Caco-2 (cell line): ENCODE results near the gene COA1. TPM values are rescaled to one million over a fixed set of nuclear protein-coding genes. Genes with fewer than 3 reads are reported as not detected.
A peak's percentile ranks its signal among the peaks of the same experiment; 100 is the strongest.

Source experiments
- BruUV-seq: library from RNA; stranded (reverse); fragments of 400-500 nt; replicated peaks from 2 replicates; lab custom pipeline; 2021; lab: Mats Ljungman, UMichigan
- CTCF ChIA-PET: fragments of 300-600 bp; sonication (Branson Sonifier 250); formaldehyde crosslinking; loops from one replicate; lab custom pipeline; 2022; ENCODE audit warnings: antibody characterized with exemption; lab: Charles Lee
- POLR2A ChIA-PET: fragments of 300-600 bp; sonication (Branson Sonifier 250); formaldehyde crosslinking; loops from one replicate; lab custom pipeline; 2022; ENCODE audit warnings: antibody characterized with exemption; lab: Charles Lee
- DNase-seq, 2 experiments: peaks; one replicate each; pipeline versions ENCODE4 v3.0.0 to v3.0.0-alpha.2; 2020 to 2022
- H3K27me3 ChIP-seq: replicated peaks from 2 replicates; pipeline ENCODE4 v1.6.0; 2011; ENCODE audit warnings: low read length; ENCODE audit not compliant: control insufficient read depth, insufficient read depth
- H3K36me3 ChIP-seq: 2 replicates; pipeline ENCODE4 v1.5.1; 2011; ENCODE audit warnings: low read length; ENCODE audit not compliant: control insufficient read depth, insufficient read depth
- H3K4me1 ChIP-seq: fragments of 250-450 bp; sonication (Bioruptor Pico); 2 replicates; pipeline ENCODE4 v1.5.1; 2020; ENCODE audit warnings: mild to moderate bottlenecking
- H3K4me3 ChIP-seq: 2 replicates; pipeline ENCODE4 v1.5.1; 2011; ENCODE audit warnings: low read depth, mild to moderate bottlenecking, control low read depth, low read length
- H3K9me3 ChIP-seq: fragments of 250-450 bp; sonication (Bioruptor Pico); 2 replicates; pipeline ENCODE4 v1.5.1; 2020; ENCODE audit warnings: mild to moderate bottlenecking, moderate library complexity
- H3K27ac Mint-ChIP-seq: one replicate; pipeline ENCODE4 v1.8.0; 2022; ENCODE audit warnings: mixed read lengths; ENCODE audit not compliant: unreplicated experiment
- H3K27me3 Mint-ChIP-seq: one replicate; pipeline ENCODE4 v1.8.0; 2022; ENCODE audit warnings: mixed read lengths; ENCODE audit not compliant: insufficient read depth, unreplicated experiment
- H3K36me3 Mint-ChIP-seq: one replicate; pipeline ENCODE4 v1.8.0; 2022; ENCODE audit warnings: mild to moderate bottlenecking, mixed read lengths; ENCODE audit not compliant: insufficient read depth, unreplicated experiment
- H3K4me1 Mint-ChIP-seq: one replicate; pipeline ENCODE4 v1.8.0; 2022; ENCODE audit warnings: low read depth, mixed read lengths; ENCODE audit not compliant: unreplicated experiment
- H3K4me3 Mint-ChIP-seq: one replicate; pipeline ENCODE4 v1.8.0; 2022; ENCODE audit warnings: mild to moderate bottlenecking, moderate library complexity, mixed read lengths; ENCODE audit not compliant: unreplicated experiment
- H3K9me3 Mint-ChIP-seq: one replicate; pipeline ENCODE4 v1.8.0; 2022; ENCODE audit warnings: mixed read lengths; ENCODE audit not compliant: unreplicated experiment
- CTCF ChIP-seq, 2 experiments: fragments of 200-600 bp in 1 of 2; IDR thresholded peaks; 1 replicate in 1 of 2; 2 replicates in 1 of 2; pipeline versions ENCODE4 v1.5.1 to v1.8.0; 2011 to 2022; ENCODE audit warnings: antibody characterized with exemption in 1 of 2, control low read depth in 1 of 2, inconsistent platforms in 1 of 2, low read depth in 1 of 2, low read length in 1 of 2, mild to moderate bottlenecking in 1 of 2, moderate library complexity in 1 of 2; ENCODE audit not compliant: insufficient read depth in 1 of 2, severe bottlenecking in 1 of 2, unreplicated experiment in 1 of 2
- intact Hi-C: fragments of 100-400 bp; cut with micrococcal nuclease; formaldehyde crosslinking; loops from one replicate; pipeline ENCODE4 v1.10.0; 2022; ENCODE audit not compliant: unreplicated experiment
- total RNA-seq: library from RNA; stranded (reverse); gene quantifications from 2 replicates; pipeline ENCODE4 v1.2.3, GENCODE V29; 2022

The COA1 gene
- total RNA-seq, 1 experiment from 2014 or later: 94.7 TPM

GRCh38 chr7:43761382-43761781, 32.1 kb upstream of the COA1 start:
- no peaks in the 10 kb centered on the region for H3K36me3 ChIP-seq
- H3K27me3 ChIP-seq: no peaks in the 10 kb centered on the region
- peaks cover 6% of the 10 kb centered on the region for H3K27me3 Mint-ChIP-seq
- no peaks in the 10 kb centered on the region for H3K36me3 Mint-ChIP-seq
- peaks cover 19% of the 10 kb centered on the region for H3K4me1 Mint-ChIP-seq
- intact Hi-C loops: no loop called here
- no peak overlapping the region for H3K4me3 Mint-ChIP-seq
- DNase-seq: no peak
- H3K4me1 ChIP-seq: peaks cover 25% of the 10 kb centered on the region
- no peak overlapping the region for H3K27ac Mint-ChIP-seq
- no TSS peak for BruUV-seq
- no peaks in the 10 kb centered on the region for H3K9me3 Mint-ChIP-seq
- TF ChIP-seq CTCF (IDR thresholded peaks at IDR 0.05; ENCODE audit: insufficient read depth in 1 of 2, low read depth in 1 of 2, low read length in 1 of 2, severe bottlenecking in 1 of 2, unreplicated experiment in 1 of 2): no peak
- no peak overlapping the region for H3K4me3 ChIP-seq
- ChIA-PET POLR2A (no interaction called here), CTCF (no interaction called here)
- H3K9me3 ChIP-seq: no peaks in the 10 kb centered on the region

- Histone ChIP-seq H3K27me3 (no peaks in the 10 kb centered on the region), H3K9me3 (no peaks in the 10 kb centered on the region), H3K4me3 (no peak overlapping the region), H3K4me1 (peaks cover 25% of the 10 kb centered on the region), H3K36me3 (no peaks in the 10 kb centered on the region)
- DNase-seq: no peak
- POLR2A ChIA-PET: no interaction called here
- no peaks in the 10 kb centered on the region for H3K9me3 Mint-ChIP-seq
- H3K27me3 Mint-ChIP-seq: peaks cover 6% of the 10 kb centered on the region
- H3K36me3 Mint-ChIP-seq: no peaks in the 10 kb centered on the region
- intact Hi-C loops: no loop called here
- peaks cover 19% of the 10 kb centered on the region for H3K4me1 Mint-ChIP-seq
- TF ChIP-seq CTCF (IDR thresholded peaks at IDR 0.05; ENCODE audit: insufficient read depth in 1 of 2, low read depth in 1 of 2, low read length in 1 of 2, severe bottlenecking in 1 of 2, unreplicated experiment in 1 of 2): no peak
- BruUV-seq: no TSS peak
- no peak overlapping the region for H3K4me3 Mint-ChIP-seq
- no peak overlapping the region for H3K27ac Mint-ChIP-seq
- CTCF ChIA-PET: no interaction called here
Observed at GRCh38 chr7:43760861-43761260, 31.5 kb upstream of the COA1 start.

GRCh38 chr7:43758822-43759683, 29.7 kb upstream of the COA1 start:
- Histone ChIP-seq H3K27me3 (no peaks in the 10 kb centered on the region), H3K4me3 (peak overlapping the region; percentile 52), H3K9me3 (no peaks in the 10 kb centered on the region), H3K36me3 (no peaks in the 10 kb centered on the region), H3K4me1 (peaks cover 13% of the 10 kb centered on the region)
- Mint-ChIP-seq H3K36me3 (no peaks in the 10 kb centered on the region), H3K9me3 (no peaks in the 10 kb centered on the region), H3K4me3 (peak overlapping the region; percentile 41), H3K27me3 (peaks cover 6% of the 10 kb centered on the region), H3K4me1 (peaks cover 9% of the 10 kb centered on the region), H3K27ac (no peak overlapping the region)
- POLR2A ChIA-PET: interaction anchor here (0.5 to 0.7 kb wide), 3 partner anchors 29 to 59 kb away, joined by 3 to 6 read pairs (median 3); partner anchors contain the start of gene COA1
- no peak for TF ChIP-seq CTCF (IDR thresholded peaks at IDR 0.05; ENCODE audit: insufficient read depth in 1 of 2, low read depth in 1 of 2, low read length in 1 of 2, severe bottlenecking in 1 of 2, unreplicated experiment in 1 of 2)
- DNase-seq: peak in 1 of 2 experiments; percentile 53
- BruUV-seq: TSS peak; percentile 40
- CTCF ChIA-PET: interaction anchor here (1.4 kb wide), 1 partner anchor 176 kb away, joined by 4 read pairs; the partner anchor contains the start of gene STK17A
- intact Hi-C loops: loop anchor here (2.0 kb wide), 1 partner anchor 30 kb away; the partner anchor contains the start of gene COA1
